ENCODE data around the gene ADGRG1.

Gene ADGRG1

GRCh38 chr16:57658878-57659674 is 30.6 kb downstream of the ADGRG1 start:
- Histone ChIP-seq H3K27me3 (ENCODE audit: low read depth, low read length) (no peaks in the 10 kb centered on the region), H3K4me3 (ENCODE audit: low read depth in 1 of 2, low read length in 2 of 2) (no peak overlapping the region), H3K27ac (ENCODE audit: low read length) (no peak overlapping the region), H3K36me3 (ENCODE audit: control insufficient read depth in 1 of 2, insufficient read depth in 2 of 2, low read length in 2 of 2) (peaks cover 0 to 9% of the 10 kb centered on the region in 2 donors), H3K9me3 (ENCODE audit: control insufficient read depth in 1 of 2, low read length in 2 of 2) (no peaks in the 10 kb centered on the region), H3K4me1 (ENCODE audit: control insufficient read depth in 1 of 2, insufficient read depth in 2 of 2, low read length in 2 of 2) (no peaks in the 10 kb centered on the region)

GRCh38 chr16:57660715-57661463 is 32.5 kb downstream of the ADGRG1 start:
- H3K36me3 ChIP-seq (ENCODE audit: control insufficient read depth in 1 of 2, insufficient read depth in 2 of 2, low read length in 2 of 2): peaks cover 0 to 9% of the 10 kb centered on the region in 2 donors
- H3K4me3 ChIP-seq (ENCODE audit: low read depth in 1 of 2, low read length in 2 of 2): no peak overlapping the region
- H3K27me3 ChIP-seq (ENCODE audit: low read depth, low read length): no peaks in the 10 kb centered on the region
- no peak overlapping the region for H3K27ac ChIP-seq (ENCODE audit: low read length)
- H3K9me3 ChIP-seq (ENCODE audit: control insufficient read depth in 1 of 2, low read length in 2 of 2): no peaks in the 10 kb centered on the region
- H3K4me1 ChIP-seq (ENCODE audit: control insufficient read depth in 1 of 2, insufficient read depth in 2 of 2, low read length in 2 of 2): no peaks in the 10 kb centered on the region

GRCh38 chr16:57661510-57661909 is 33.1 kb downstream of the ADGRG1 start:
- Histone ChIP-seq H3K9me3 (ENCODE audit: control insufficient read depth in 1 of 2, low read length in 2 of 2) (no peaks in the 10 kb centered on the region), H3K4me1 (ENCODE audit: control insufficient read depth in 1 of 2, insufficient read depth in 2 of 2, low read length in 2 of 2) (no peaks in the 10 kb centered on the region), H3K27ac (ENCODE audit: low read length) (no peak overlapping the region), H3K27me3 (ENCODE audit: low read depth, low read length) (no peaks in the 10 kb centered on the region), H3K4me3 (ENCODE audit: low read depth in 1 of 2, low read length in 2 of 2) (no peak overlapping the region), H3K36me3 (ENCODE audit: control insufficient read depth in 1 of 2, insufficient read depth in 2 of 2, low read length in 2 of 2) (peaks cover 0 to 9% of the 10 kb centered on the region in 2 donors)

- no peak overlapping the region for H3K27ac ChIP-seq (ENCODE audit: low read length)
- H3K27me3 ChIP-seq (ENCODE audit: low read depth, low read length): no peaks in the 10 kb centered on the region
- H3K4me1 ChIP-seq (ENCODE audit: control insufficient read depth in 1 of 2, insufficient read depth in 2 of 2, low read length in 2 of 2): no peaks in the 10 kb centered on the region
- H3K9me3 ChIP-seq (ENCODE audit: control insufficient read depth in 1 of 2, low read length in 2 of 2): no peaks in the 10 kb centered on the region
- H3K4me3 ChIP-seq (ENCODE audit: low read depth in 1 of 2, low read length in 2 of 2): no peak overlapping the region
- peaks cover 0 to 9% of the 10 kb centered on the region in 2 donors for H3K36me3 ChIP-seq (ENCODE audit: control insufficient read depth in 1 of 2, insufficient read depth in 2 of 2, low read length in 2 of 2)
Observed at GRCh38 chr16:57661936-57662906, 33.8 kb downstream of the ADGRG1 start.

GRCh38 chr16:57663436-57663835 is 35.0 kb downstream of the ADGRG1 start:
- H3K4me1 ChIP-seq (ENCODE audit: control insufficient read depth in 1 of 2, insufficient read depth in 2 of 2, low read length in 2 of 2): no peaks in the 10 kb centered on the region
- no peak overlapping the region for H3K27ac ChIP-seq (ENCODE audit: low read length)
- no peaks in the 10 kb centered on the region for H3K9me3 ChIP-seq (ENCODE audit: control insufficient read depth in 1 of 2, low read length in 2 of 2)
- peaks cover 0 to 4% of the 10 kb centered on the region in 2 donors for H3K36me3 ChIP-seq (ENCODE audit: control insufficient read depth in 1 of 2, insufficient read depth in 2 of 2, low read length in 2 of 2)
- H3K4me3 ChIP-seq (ENCODE audit: low read depth in 1 of 2, low read length in 2 of 2): no peak overlapping the region
- no peaks in the 10 kb centered on the region for H3K27me3 ChIP-seq (ENCODE audit: low read depth, low read length)

GRCh38 chr16:57663917-57664661 is 35.7 kb downstream of the ADGRG1 start:
- Histone ChIP-seq H3K36me3 (ENCODE audit: control insufficient read depth in 1 of 2, insufficient read depth in 2 of 2, low read length in 2 of 2) (peaks cover 0 to 4% of the 10 kb centered on the region in 2 donors), H3K27me3 (ENCODE audit: low read depth, low read length) (no peaks in the 10 kb centered on the region), H3K4me3 (ENCODE audit: low read depth in 1 of 2, low read length in 2 of 2) (no peak overlapping the region), H3K27ac (ENCODE audit: low read length) (no peak overlapping the region), H3K4me1 (ENCODE audit: control insufficient read depth in 1 of 2, insufficient read depth in 2 of 2, low read length in 2 of 2) (no peaks in the 10 kb centered on the region), H3K9me3 (ENCODE audit: control insufficient read depth in 1 of 2, low read length in 2 of 2) (no peaks in the 10 kb centered on the region)

GRCh38 chr16:57664662-57665025 is 36.2 kb downstream of the ADGRG1 start:
- Histone ChIP-seq H3K36me3 (ENCODE audit: control insufficient read depth in 1 of 2, insufficient read depth in 2 of 2, low read length in 2 of 2) (peaks cover 0 to 4% of the 10 kb centered on the region in 2 donors), H3K4me3 (ENCODE audit: low read depth in 1 of 2, low read length in 2 of 2) (no peak overlapping the region), H3K27ac (ENCODE audit: low read length) (no peak overlapping the region), H3K27me3 (ENCODE audit: low read depth, low read length) (no peaks in the 10 kb centered on the region), H3K4me1 (ENCODE audit: control insufficient read depth in 1 of 2, insufficient read depth in 2 of 2, low read length in 2 of 2) (no peaks in the 10 kb centered on the region), H3K9me3 (ENCODE audit: control insufficient read depth in 1 of 2, low read length in 2 of 2) (no peaks in the 10 kb centered on the region)

- H3K36me3 ChIP-seq (ENCODE audit: control insufficient read depth in 1 of 2, insufficient read depth in 2 of 2, low read length in 2 of 2): peaks cover 0 to 4% of the 10 kb centered on the region in 2 donors
- no peak overlapping the region for H3K4me3 ChIP-seq (ENCODE audit: low read depth in 1 of 2, low read length in 2 of 2)
- no peaks in the 10 kb centered on the region for H3K4me1 ChIP-seq (ENCODE audit: control insufficient read depth in 1 of 2, insufficient read depth in 2 of 2, low read length in 2 of 2)
- H3K27me3 ChIP-seq (ENCODE audit: low read depth, low read length): no peaks in the 10 kb centered on the region
- no peaks in the 10 kb centered on the region for H3K9me3 ChIP-seq (ENCODE audit: control insufficient read depth in 1 of 2, low read length in 2 of 2)
- no peak overlapping the region for H3K27ac ChIP-seq (ENCODE audit: low read length)
Observed at GRCh38 chr16:57665541-57665940, 37.1 kb downstream of the ADGRG1 start.

GRCh38 chr16:57666353-57667047 is 38.1 kb downstream of the ADGRG1 start:
- Histone ChIP-seq H3K9me3 (ENCODE audit: control insufficient read depth in 1 of 2, low read length in 2 of 2) (no peaks in the 10 kb centered on the region), H3K4me3 (ENCODE audit: low read depth in 1 of 2, low read length in 2 of 2) (no peak overlapping the region), H3K4me1 (ENCODE audit: control insufficient read depth in 1 of 2, insufficient read depth in 2 of 2, low read length in 2 of 2) (no peaks in the 10 kb centered on the region), H3K27me3 (ENCODE audit: low read depth, low read length) (no peaks in the 10 kb centered on the region), H3K27ac (ENCODE audit: low read length) (no peak overlapping the region), H3K36me3 (ENCODE audit: control insufficient read depth in 1 of 2, insufficient read depth in 2 of 2, low read length in 2 of 2) (peaks cover 0 to 4% of the 10 kb centered on the region in 2 donors)

GRCh38 chr16:57667048-57667525 is 38.7 kb downstream of the ADGRG1 start:
- Histone ChIP-seq H3K4me3 (ENCODE audit: low read depth in 1 of 2, low read length in 2 of 2) (no peak overlapping the region), H3K9me3 (ENCODE audit: control insufficient read depth in 1 of 2, low read length in 2 of 2) (no peaks in the 10 kb centered on the region), H3K4me1 (ENCODE audit: control insufficient read depth in 1 of 2, insufficient read depth in 2 of 2, low read length in 2 of 2) (no peaks in the 10 kb centered on the region), H3K36me3 (ENCODE audit: control insufficient read depth in 1 of 2, insufficient read depth in 2 of 2, low read length in 2 of 2) (no peaks in the 10 kb centered on the region), H3K27ac (ENCODE audit: low read length) (no peak overlapping the region), H3K27me3 (ENCODE audit: low read depth, low read length) (no peaks in the 10 kb centered on the region)
